KBM-7 (cell line): ENCODE measurements around the gene WDR62.

ENCODE experiments used
- DNase-seq: peaks from one replicate; pipeline ENCODE4 v3.0.0-alpha.2; 2015
- in situ Hi-C: fragments of 300-500 bp; cut with MboI; formaldehyde crosslinking; loops from 2 replicates; pipeline ENCODE4 v1.14.3; 2020; ENCODE audit warnings: low sequenced_read_pairs, low pct_unique_long_range_greater_than_20kb, mixed read lengths

The WDR62 gene

DNA sequence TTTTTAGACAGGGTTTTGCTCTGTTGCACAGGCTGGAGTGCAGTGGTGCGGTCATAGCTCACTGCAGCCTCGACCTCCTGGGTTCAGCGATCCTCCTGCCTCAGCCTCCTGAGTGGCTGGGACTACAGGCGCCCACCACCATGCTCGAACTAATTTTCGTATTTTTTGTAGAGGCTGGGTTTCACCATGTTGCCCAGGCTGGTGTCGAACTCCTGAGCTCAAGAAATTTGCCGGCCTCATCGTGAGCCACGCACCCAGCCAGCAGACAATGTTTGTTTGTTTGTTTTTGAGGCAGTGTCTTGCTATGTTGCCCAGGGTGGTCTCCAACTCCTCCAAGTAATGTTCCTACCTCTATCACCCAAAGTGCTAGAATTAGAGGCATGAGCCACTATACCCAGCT lies 98.4 kb downstream of the WDR62 start:
- in situ Hi-C loops: no loop called here
- no peak for DNase-seq
